Measurements from ENCODE around the gene ELANE.
A peak's percentile ranks its signal among the peaks of the same experiment; 100 is the strongest.

DNA sequence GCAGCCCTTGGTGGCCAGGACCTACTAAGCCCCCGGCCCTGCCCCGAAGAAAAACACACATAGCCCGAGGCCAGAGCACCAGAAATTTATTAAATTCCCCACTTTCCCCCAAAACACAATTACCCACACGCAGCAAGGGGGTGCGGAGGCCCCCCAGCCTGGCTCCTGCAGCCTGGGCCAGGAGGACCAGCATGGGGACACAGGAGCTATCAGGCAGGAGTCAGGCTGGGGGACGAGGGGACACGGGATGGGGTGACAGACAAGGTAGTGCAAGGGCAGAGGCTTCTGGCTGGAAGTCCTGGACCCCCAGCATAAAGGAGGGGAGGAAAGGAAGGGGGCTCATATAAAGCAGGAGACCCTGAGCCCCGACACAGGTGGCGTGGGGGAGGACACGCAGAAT is 44.3 kb downstream of the ELANE start:
- peak in 1 of 3 donors; percentile 47 for TF ChIP-seq POLR2AphosphoS5 (IDR thresholded peaks at IDR 0.05)
- TF ChIP-seq, protein P1, sequence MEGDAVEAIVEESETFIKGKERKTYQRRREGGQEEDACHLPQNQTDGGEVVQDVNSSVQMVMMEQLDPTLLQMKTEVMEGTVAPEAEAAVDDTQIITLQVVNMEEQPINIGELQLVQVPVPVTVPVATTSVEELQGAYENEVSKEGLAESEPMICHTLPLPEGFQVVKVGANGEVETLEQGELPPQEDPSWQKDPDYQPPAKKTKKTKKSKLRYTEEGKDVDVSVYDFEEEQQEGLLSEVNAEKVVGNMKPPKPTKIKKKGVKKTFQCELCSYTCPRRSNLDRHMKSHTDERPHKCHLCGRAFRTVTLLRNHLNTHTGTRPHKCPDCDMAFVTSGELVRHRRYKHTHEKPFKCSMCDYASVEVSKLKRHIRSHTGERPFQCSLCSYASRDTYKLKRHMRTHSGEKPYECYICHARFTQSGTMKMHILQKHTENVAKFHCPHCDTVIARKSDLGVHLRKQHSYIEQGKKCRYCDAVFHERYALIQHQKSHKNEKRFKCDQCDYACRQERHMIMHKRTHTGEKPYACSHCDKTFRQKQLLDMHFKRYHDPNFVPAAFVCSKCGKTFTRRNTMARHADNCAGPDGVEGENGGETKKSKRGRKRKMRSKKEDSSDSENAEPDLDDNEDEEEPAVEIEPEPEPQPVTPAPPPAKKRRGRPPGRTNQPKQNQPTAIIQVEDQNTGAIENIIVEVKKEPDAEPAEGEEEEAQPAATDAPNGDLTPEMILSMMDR (IDR thresholded peaks at IDR 0.05 in 8 of 11, conservative IDR thresholded peaks at IDR 0.05 in 3 of 11): no peak
